Trophoblast cell (in vitro differentiated cells and primary cell): ENCODE measurements around the gene IFITM5.
A peak's percentile ranks its signal among the peaks of the same experiment; 100 is the strongest.

Experiments
- DNase-seq, 2 donors: peaks; one replicate each; pipeline ENCODE4 v3.0.0-alpha.2; 2016
- H2AFZ ChIP-seq: 2 replicates; pipeline ENCODE4 v1.6.1; 2013; ENCODE audit warnings: low read length, moderate library complexity, mild to moderate bottlenecking; ENCODE audit not compliant: insufficient read depth, poor library complexity
- H2AK5ac ChIP-seq: 2 replicates; pipeline ENCODE4 v1.6.1; 2013; ENCODE audit warnings: mild to moderate bottlenecking, low read length
- H2BK120ac ChIP-seq: 2 replicates; pipeline ENCODE4 v1.6.1; 2013; ENCODE audit warnings: low read length, mild to moderate bottlenecking, moderate library complexity; ENCODE audit not compliant: insufficient read depth, poor library complexity
- H2BK12ac ChIP-seq: 2 replicates; pipeline ENCODE4 v1.6.1; 2013; ENCODE audit warnings: mild to moderate bottlenecking, low read length, moderate library complexity
- H2BK5ac ChIP-seq: 2 replicates; pipeline ENCODE4 v1.6.1; 2013; ENCODE audit warnings: low read length, low read depth, moderate library complexity, mild to moderate bottlenecking; ENCODE audit not compliant: poor library complexity
- H3K14ac ChIP-seq: 2 replicates; pipeline ENCODE4 v1.6.1; 2013; ENCODE audit warnings: mild to moderate bottlenecking, low read length
- H3K18ac ChIP-seq: 2 replicates; pipeline ENCODE4 v1.6.1; 2013; ENCODE audit warnings: mild to moderate bottlenecking, low read length
- H3K23ac ChIP-seq: 2 replicates; pipeline ENCODE4 v1.6.1; 2013; ENCODE audit warnings: low read length
- H3K27ac ChIP-seq: 2 replicates; pipeline ENCODE4 v1.5.1; 2013; ENCODE audit warnings: low read depth, mild to moderate bottlenecking, inconsistent platforms, low read length, moderate library complexity
- H3K27me3 ChIP-seq: 2 replicates; pipeline ENCODE4 v1.6.1; 2013; ENCODE audit warnings: inconsistent platforms, mild to moderate bottlenecking, low read length, moderate library complexity; ENCODE audit not compliant: insufficient read depth
- H3K36me3 ChIP-seq, 2 experiments: 1 replicate in 1 of 2; 2 replicates in 1 of 2; pipeline ENCODE4 v1.6.1; 2013; ENCODE audit warnings: low read length in 2 of 2, mild to moderate bottlenecking in 2 of 2, moderate library complexity in 1 of 2; ENCODE audit not compliant: insufficient read depth in 2 of 2, control insufficient read depth in 1 of 2
- H3K4ac ChIP-seq: 2 replicates; pipeline ENCODE4 v1.6.1; 2013; ENCODE audit warnings: low read depth, mild to moderate bottlenecking, low read length, moderate library complexity
- H3K4me1 ChIP-seq, 2 experiments: 1 replicate in 1 of 2; 2 replicates in 1 of 2; pipeline ENCODE4 v1.6.1; 2013; ENCODE audit warnings: low read length in 2 of 2, mild to moderate bottlenecking in 2 of 2, moderate library complexity in 1 of 2; ENCODE audit not compliant: insufficient read depth in 2 of 2, control insufficient read depth in 1 of 2
- H3K4me2 ChIP-seq: 2 replicates; pipeline ENCODE4 v1.6.1; 2013; ENCODE audit warnings: inconsistent platforms, mild to moderate bottlenecking, low read length, moderate library complexity
- H3K4me3 ChIP-seq: 2 replicates; pipeline ENCODE4 v1.5.1; 2013; ENCODE audit warnings: mild to moderate bottlenecking, low read depth, low read length, inconsistent platforms
- H3K79me1 ChIP-seq: one replicate; pipeline ENCODE4 v1.6.1; 2013; ENCODE audit warnings: low read length
- H3K79me2 ChIP-seq: 2 replicates; pipeline ENCODE4 v1.6.1; 2013; ENCODE audit warnings: low read length, mild to moderate bottlenecking; ENCODE audit not compliant: control insufficient read depth, insufficient read depth, poor library complexity
- H3K9ac ChIP-seq: 2 replicates; pipeline ENCODE4 v1.6.1; 2013; ENCODE audit warnings: mild to moderate bottlenecking, low read length
- H3K9me3 ChIP-seq: 2 replicates; pipeline ENCODE4 v1.6.1; 2013; ENCODE audit warnings: low read depth, mild to moderate bottlenecking, control low read depth, inconsistent platforms, low read length; ENCODE audit not compliant: insufficient read depth
- H4K12ac ChIP-seq: 2 replicates; pipeline ENCODE4 v1.6.1; 2013; ENCODE audit warnings: low read depth, mild to moderate bottlenecking, low read length, moderate library complexity
- H4K8ac ChIP-seq: 2 replicates; pipeline ENCODE4 v1.6.1; 2013; ENCODE audit warnings: low read depth, mild to moderate bottlenecking, low read length, moderate library complexity
- H4K91ac ChIP-seq: one replicate; pipeline ENCODE4 v1.6.1; 2013; ENCODE audit warnings: low read depth, mild to moderate bottlenecking, low read length, moderate library complexity
- WGBS: extraction: QIAGEN DNeasy Blood & Tissue Kit; methylation state at CpG from one replicate; pipeline ENCODE4 v1.1.7; 2013; ENCODE audit warnings: missing lambda C conversion rate; ENCODE audit not compliant: insufficient read length, insufficient coverage; ENCODE audit errors: extremely low coverage; 5-methylcytosine and 5-hydroxymethylcytosine counted together

IFITM5 gene

DNA sequence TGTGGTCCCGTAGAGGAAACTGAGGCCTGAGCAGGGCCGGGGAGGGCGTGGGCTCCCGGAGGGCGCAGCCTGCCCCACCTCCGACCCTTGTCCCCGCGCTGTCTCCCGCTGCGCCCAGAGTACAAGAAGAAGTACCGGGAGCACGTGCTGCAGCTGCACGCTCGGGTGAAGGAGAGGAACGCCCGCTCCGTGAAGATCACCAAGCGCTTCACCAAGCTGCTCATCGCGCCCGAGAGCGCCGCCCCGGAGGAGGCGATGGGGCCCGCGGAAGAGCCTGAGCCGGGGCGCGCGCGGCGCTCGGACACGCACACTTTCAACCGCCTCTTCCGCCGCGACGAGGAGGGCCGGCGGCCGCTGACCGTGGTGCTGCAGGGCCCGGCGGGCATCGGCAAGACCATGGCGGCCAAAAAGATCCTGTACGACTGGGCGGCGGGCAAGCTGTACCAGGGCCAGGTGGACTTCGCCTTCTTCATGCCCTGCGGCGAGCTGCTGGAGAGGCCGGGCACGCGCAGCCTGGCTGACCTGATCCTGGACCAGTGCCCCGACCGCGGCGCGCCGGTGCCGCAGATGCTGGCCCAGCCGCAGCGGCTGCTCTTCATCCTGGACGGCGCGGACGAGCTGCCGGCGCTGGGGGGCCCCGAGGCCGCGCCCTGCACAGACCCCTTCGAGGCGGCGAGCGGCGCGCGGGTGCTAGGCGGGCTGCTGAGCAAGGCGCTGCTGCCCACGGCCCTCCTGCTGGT, 19.2 kb downstream of the IFITM5 start:
- H3K9me3 ChIP-seq: no peaks in the 10 kb centered on the region
- no CpG with 5 or more reads among the region's 85 CpGs for WGBS
- peaks cover 4% of the 10 kb centered on the region for H3K79me1 ChIP-seq
- no peak overlapping the region for H3K4me3 ChIP-seq
- DNase-seq: peak in 1 of 2 donors; percentile 38
- H2BK120ac ChIP-seq: no peak overlapping the region
- no peak overlapping the region for H2AK5ac ChIP-seq
- no peak overlapping the region for H3K14ac ChIP-seq
- no peak overlapping the region for H3K9ac ChIP-seq
- no peaks in the 10 kb centered on the region for H3K79me2 ChIP-seq
- no peak overlapping the region for H3K18ac ChIP-seq
- no peak overlapping the region for H2AFZ ChIP-seq
- H3K27ac ChIP-seq: no peak overlapping the region
- H3K27me3 ChIP-seq: no peaks in the 10 kb centered on the region
- peaks cover 2 to 6% of the 10 kb centered on the region in 2 experiments for H3K4me1 ChIP-seq
- H4K91ac ChIP-seq: no peak overlapping the region
- no peak overlapping the region for H2BK5ac ChIP-seq
- no peak overlapping the region for H4K12ac ChIP-seq
- H2BK12ac ChIP-seq: no peak overlapping the region
- no peak overlapping the region for H4K8ac ChIP-seq
- no peak overlapping the region for H3K23ac ChIP-seq
- no peaks in the 10 kb centered on the region for H3K36me3 ChIP-seq
- no peak overlapping the region for H3K4ac ChIP-seq
- no peak overlapping the region for H3K4me2 ChIP-seq

DNA sequence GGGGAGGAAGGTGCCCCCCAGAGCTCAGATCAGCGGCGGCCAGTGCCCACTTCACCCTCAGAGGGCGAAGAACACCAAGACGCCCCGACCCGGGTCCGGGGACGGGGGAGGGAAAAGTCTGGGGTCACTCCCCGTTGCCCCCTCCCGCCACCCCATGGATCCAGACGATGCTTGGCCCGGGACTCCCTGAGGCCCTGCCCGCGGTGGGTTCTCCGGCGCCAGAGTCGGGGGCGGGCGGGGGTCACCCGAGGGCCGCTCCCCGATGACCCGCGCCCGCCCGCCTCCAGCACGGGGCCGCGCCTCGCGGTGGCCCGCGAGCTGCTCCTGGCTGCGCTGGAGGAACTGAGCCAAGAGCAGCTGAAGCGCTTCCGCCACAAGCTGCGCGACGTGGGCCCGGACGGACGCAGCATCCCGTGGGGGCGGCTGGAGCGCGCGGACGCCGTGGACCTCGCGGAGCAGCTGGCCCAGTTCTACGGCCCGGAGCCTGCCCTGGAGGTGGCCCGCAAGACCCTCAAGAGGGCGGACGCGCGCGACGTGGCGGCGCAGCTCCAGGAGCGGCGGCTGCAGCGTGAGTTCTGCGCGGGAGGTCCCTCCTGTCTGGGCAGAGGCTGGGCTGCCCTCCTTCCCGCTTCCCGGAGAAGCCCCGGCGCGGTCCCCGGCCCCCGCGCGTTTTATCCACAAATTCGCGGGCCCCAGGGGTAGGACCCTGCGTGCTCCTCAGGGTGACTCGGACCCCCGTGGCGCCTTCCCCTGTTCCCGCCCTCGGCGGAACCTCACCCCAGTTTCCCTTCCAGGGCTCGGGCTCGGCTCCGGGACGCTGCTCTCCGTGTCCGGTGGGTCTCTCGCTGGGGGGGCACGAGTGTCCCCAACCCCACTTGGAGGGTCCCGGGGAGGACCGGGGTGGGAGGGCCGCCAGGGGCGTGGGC, 20.0 kb downstream of the IFITM5 start:
- H3K4me1 ChIP-seq: peaks cover 2 to 5% of the 10 kb centered on the region in 2 experiments
- H3K79me1 ChIP-seq: peaks cover 3% of the 10 kb centered on the region
- H3K9ac ChIP-seq: no peak overlapping the region
- no peak overlapping the region for H3K27ac ChIP-seq
- H3K27me3 ChIP-seq: no peaks in the 10 kb centered on the region
- DNase-seq: no peak
- H2AK5ac ChIP-seq: no peak overlapping the region
- H4K91ac ChIP-seq: no peak overlapping the region
- H3K79me2 ChIP-seq: no peaks in the 10 kb centered on the region
- no peak overlapping the region for H2BK5ac ChIP-seq
- H3K23ac ChIP-seq: no peak overlapping the region
- H3K9me3 ChIP-seq: no peaks in the 10 kb centered on the region
- no peak overlapping the region for H3K4ac ChIP-seq
- H3K36me3 ChIP-seq: no peaks in the 10 kb centered on the region
- H2BK12ac ChIP-seq: no peak overlapping the region
- no peak overlapping the region for H2AFZ ChIP-seq
- WGBS: no CpG with 5 or more reads among the region's 97 CpGs
- H2BK120ac ChIP-seq: no peak overlapping the region
- no peak overlapping the region for H4K12ac ChIP-seq
- no peak overlapping the region for H3K4me3 ChIP-seq
- H4K8ac ChIP-seq: no peak overlapping the region
- no peak overlapping the region for H3K4me2 ChIP-seq
- no peak overlapping the region for H3K18ac ChIP-seq
- H3K14ac ChIP-seq: no peak overlapping the region

DNA sequence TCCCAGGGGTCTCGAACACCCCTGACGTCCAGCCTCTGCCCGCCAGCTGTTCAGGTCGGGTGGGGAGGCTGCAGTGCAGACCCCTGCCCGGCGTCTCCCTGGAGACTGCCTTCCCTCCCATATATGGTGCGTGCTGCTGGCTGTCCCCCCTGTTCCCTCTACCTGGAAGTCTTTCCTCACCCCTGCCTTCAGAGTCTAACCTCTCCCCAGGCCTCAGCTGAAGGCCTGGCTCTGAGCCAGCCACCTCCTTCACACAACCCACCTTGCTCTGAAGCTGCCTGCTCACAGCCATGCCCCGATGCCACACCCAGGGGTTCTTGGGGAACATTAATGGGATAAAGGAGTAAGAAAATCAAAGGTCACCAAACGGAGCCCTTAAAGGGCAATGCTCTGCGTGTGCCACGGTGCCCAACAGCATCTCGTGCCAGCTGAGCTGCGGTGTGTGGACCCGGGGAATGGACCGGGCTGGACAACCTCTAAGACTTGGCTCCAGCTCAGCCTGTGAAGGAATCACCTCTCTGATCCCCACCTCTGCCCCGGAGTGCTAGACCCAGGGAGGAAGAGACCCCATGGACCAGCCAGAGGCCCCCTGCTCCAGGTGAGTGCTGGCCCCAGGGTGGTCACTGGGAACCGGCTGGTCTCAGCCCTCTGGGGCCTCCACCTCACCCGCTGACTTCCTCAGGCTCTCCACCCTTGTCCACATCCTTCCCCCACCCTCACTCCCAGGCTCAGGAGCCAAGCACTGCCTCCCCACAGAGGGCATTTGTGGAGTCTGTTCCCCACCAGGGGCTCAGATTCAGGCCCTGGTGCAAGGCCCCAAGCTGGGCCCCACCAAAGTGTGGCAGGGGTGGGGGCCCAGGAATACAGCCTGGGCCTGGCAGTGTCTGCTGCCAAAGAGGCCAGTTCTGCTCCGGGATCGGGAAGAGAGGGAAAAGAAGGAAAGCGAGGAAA, 21.1 kb downstream of the IFITM5 start, which contains the start of gene NLRP6:
Gene NLRP6 (plus strand): TSS at position 407 of the 951 bp plus-strand sequence. CDS start 163 bp downstream, at position 570.
- Histone ChIP-seq H3K14ac (no peak within 1 kb of the TSS), H3K23ac (no peak within 1 kb of the TSS), H3K9ac (no peak within 1 kb of the TSS), H4K12ac (no peak within 1 kb of the TSS), H3K79me1 (no peaks in the 10 kb centered on the region), H3K27ac (no peak within 1 kb of the TSS), H3K27me3 (no peaks in the 10 kb centered on the region), H3K79me2 (no peaks in the 10 kb centered on the region), H2BK5ac (no peak within 1 kb of the TSS), H4K91ac (no peak within 1 kb of the TSS), H2AFZ (no peak within 1 kb of the TSS), H4K8ac (no peak within 1 kb of the TSS), H2BK120ac (no peak within 1 kb of the TSS), H2AK5ac (no peak within 1 kb of the TSS), H3K4me2 (no peak within 1 kb of the TSS), H3K4me3 (no peak within 1 kb of the TSS), H2BK12ac (no peak within 1 kb of the TSS), H3K36me3 (no peaks in the 10 kb centered on the region), H3K18ac (no peak within 1 kb of the TSS), H3K4me1 (no peaks in the 10 kb centered on the region), H3K4ac (no peak within 1 kb of the TSS), H3K9me3 (no peaks in the 10 kb centered on the region)
- no CpG with 5 or more reads among the region's 21 CpGs for WGBS
- DNase-seq: no peak

DNA sequence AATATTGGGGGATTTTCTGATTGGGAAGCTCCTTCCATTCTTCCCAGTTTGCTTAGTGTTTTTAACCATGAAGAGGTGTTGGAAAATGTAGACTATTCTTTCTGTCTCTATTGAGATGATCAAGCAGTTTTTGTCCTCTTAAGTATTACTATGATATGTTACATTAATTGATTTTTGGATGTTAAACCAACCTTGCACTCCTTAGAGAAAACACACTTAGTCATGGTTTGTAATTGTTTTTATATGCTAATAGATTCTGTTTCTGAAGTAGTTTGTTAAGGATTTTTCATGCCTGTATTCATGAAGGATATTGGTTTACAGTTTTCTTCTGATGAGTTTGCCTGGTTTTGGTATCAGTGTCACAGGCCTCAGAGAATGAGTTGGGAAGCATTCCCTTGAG, 23.1 kb downstream of the IFITM5 start:
- no peaks in the 10 kb centered on the region for H3K79me2 ChIP-seq
- peaks cover 1% of the 10 kb centered on the region for H3K79me1 ChIP-seq
- DNase-seq: no peak
- H3K4me2 ChIP-seq: no peak overlapping the region
- H3K36me3 ChIP-seq: no peaks in the 10 kb centered on the region
- no peak overlapping the region for H3K4me3 ChIP-seq
- H3K4ac ChIP-seq: no peak overlapping the region
- H3K27ac ChIP-seq: no peak overlapping the region
- no peak overlapping the region for H2BK12ac ChIP-seq
- H3K14ac ChIP-seq: no peak overlapping the region
- no peak overlapping the region for H2BK120ac ChIP-seq
- no peaks in the 10 kb centered on the region for H3K9me3 ChIP-seq
- H4K91ac ChIP-seq: no peak overlapping the region
- no peak overlapping the region for H4K12ac ChIP-seq
- H3K27me3 ChIP-seq: no peaks in the 10 kb centered on the region
- no peak overlapping the region for H2AK5ac ChIP-seq
- no peak overlapping the region for H3K18ac ChIP-seq
- no peak overlapping the region for H3K23ac ChIP-seq
- H2AFZ ChIP-seq: no peak overlapping the region
- H4K8ac ChIP-seq: no peak overlapping the region
- H3K9ac ChIP-seq: no peak overlapping the region
- no peaks in the 10 kb centered on the region for H3K4me1 ChIP-seq
- H2BK5ac ChIP-seq: no peak overlapping the region
